Measurements from ENCODE around the gene MRPL55. TPM values are rescaled to one million over a fixed set of nuclear protein-coding genes. Genes with fewer than 3 reads are reported as not detected.

Gene MRPL55
- total and polyA plus RNA-seq, 2 experiments from 2014 or later = 92.4 to 172 TPM

DNA sequence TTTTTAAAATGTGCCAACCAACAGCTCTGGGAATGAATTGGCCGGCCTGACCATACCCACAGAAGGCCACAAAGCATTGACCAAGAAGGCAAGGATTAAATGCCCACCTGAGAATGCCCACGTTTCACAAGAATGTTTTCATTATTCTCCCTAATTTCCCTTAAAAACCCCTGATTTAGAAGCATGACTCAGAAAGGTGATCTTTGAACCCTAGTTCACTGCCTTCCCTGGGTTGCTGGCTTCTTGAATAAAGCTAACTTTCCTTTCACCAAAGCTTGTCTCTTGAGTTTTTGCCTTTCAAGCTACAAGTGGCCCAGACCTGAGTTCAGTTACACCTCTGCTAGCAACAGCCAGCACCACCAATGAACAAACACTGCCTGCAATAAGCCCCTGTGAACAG lies 14.4 kb upstream of the MRPL55 start:
- H3K36me3 ChIP-seq (ENCODE audit: insufficient read depth) = no peaks in the 10 kb centered on the region
- no peaks in the 10 kb centered on the region for H3F3A ChIP-seq (replicated peaks; ENCODE audit: low read depth)
- no peak overlapping the region for H3K4me2 ChIP-seq
- H3K9me2 ChIP-seq (ENCODE audit: insufficient read depth) = no peaks in the 10 kb centered on the region; the same call in 1 of the 2 replicates
- Mint-ChIP-seq H3K4me3 (no peak overlapping the region), H3K36me3 (ENCODE audit: low read depth) (no peaks in the 10 kb centered on the region), H3K27ac (no peak overlapping the region), H3K27me3 (ENCODE audit: insufficient read depth, low read depth, poor library complexity) (peaks cover 12% of the 10 kb centered on the region), H3K9me3 (peaks cover 23% of the 10 kb centered on the region), H3K4me1 (no peaks in the 10 kb centered on the region; the same call in 2 of the 3 replicates)
- H4K20me1 ChIP-seq (replicated peaks; ENCODE audit: insufficient read depth) = no peaks in the 10 kb centered on the region
- ATAC-seq (no peak), DNase-seq (ENCODE audit: low spot score) (no peak)
- peaks cover 39% of the 10 kb centered on the region; the same call in 1 of the 2 replicates for H3K27me3 ChIP-seq (ENCODE audit: insufficient read depth)
- no peak overlapping the region for H3K27ac ChIP-seq (ENCODE audit: low read depth)
- H2AFZ ChIP-seq = no peak overlapping the region
- TF ChIP-seq REST (IDR thresholded peaks at IDR 0.05; ENCODE audit: unreplicated experiment) (no peak), JUNB (IDR thresholded peaks at IDR 0.05; ENCODE audit: unreplicated experiment) (no peak)
- no peaks in the 10 kb centered on the region for H3K79me2 ChIP-seq (replicated peaks; ENCODE audit: insufficient read depth)
- no peaks in the 10 kb centered on the region for H3K4me1 ChIP-seq (ENCODE audit: insufficient read depth)
- no peak overlapping the region for H3K4me3 ChIP-seq

DNA sequence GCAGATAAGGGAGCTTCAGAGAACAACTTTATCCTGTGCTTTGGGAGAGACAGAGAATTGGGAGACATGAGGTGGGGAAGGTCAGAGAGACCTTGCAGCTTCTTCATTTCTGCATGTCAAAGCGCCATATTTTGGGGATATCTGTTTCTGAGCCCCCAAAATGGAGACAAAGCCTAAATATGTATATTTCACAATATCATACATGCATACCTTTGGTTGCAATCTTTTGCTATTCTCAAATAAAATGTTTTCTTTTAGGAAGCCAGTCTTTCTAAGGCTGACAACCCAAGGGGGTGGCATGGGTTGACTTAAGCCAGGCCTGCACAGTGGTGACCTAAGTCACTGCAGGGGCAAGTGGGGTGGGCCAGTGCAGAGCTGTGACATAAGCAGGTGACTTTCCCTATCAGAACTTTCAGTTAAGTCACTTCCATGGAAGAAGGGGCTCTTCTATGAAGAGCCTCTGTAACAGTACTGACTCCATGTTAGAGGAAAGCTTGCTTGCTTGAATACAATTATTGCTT lies 13.9 kb upstream of the MRPL55 start:
- Histone ChIP-seq H4K20me1 (replicated peaks; ENCODE audit: insufficient read depth) (no peaks in the 10 kb centered on the region), H3F3A (replicated peaks; ENCODE audit: low read depth) (no peaks in the 10 kb centered on the region), H3K9me2 (ENCODE audit: insufficient read depth) (no peaks in the 10 kb centered on the region; the same call in 1 of the 2 replicates), H3K4me2 (no peak overlapping the region), H3K4me1 (ENCODE audit: insufficient read depth) (no peaks in the 10 kb centered on the region), H3K79me2 (replicated peaks; ENCODE audit: insufficient read depth) (no peaks in the 10 kb centered on the region), H2AFZ (no peak overlapping the region), H3K36me3 (ENCODE audit: insufficient read depth) (no peaks in the 10 kb centered on the region), H3K27me3 (ENCODE audit: insufficient read depth) (peaks cover 39% of the 10 kb centered on the region; the same call in 1 of the 2 replicates), H3K27ac (ENCODE audit: low read depth) (no peak overlapping the region), H3K4me3 (no peak overlapping the region)
- Mint-ChIP-seq H3K27ac (no peak overlapping the region), H3K4me1 (no peaks in the 10 kb centered on the region; the same call in 2 of the 3 replicates), H3K9me3 (peaks cover 26% of the 10 kb centered on the region), H3K27me3 (ENCODE audit: insufficient read depth, low read depth, poor library complexity) (peaks cover 13% of the 10 kb centered on the region), H3K36me3 (ENCODE audit: low read depth) (peaks cover 3% of the 10 kb centered on the region; the same call in 2 of the 3 replicates), H3K4me3 (no peak overlapping the region)
- DNase-seq (ENCODE audit: low spot score) (no peak), ATAC-seq (no peak)
- TF ChIP-seq, protein P1, sequence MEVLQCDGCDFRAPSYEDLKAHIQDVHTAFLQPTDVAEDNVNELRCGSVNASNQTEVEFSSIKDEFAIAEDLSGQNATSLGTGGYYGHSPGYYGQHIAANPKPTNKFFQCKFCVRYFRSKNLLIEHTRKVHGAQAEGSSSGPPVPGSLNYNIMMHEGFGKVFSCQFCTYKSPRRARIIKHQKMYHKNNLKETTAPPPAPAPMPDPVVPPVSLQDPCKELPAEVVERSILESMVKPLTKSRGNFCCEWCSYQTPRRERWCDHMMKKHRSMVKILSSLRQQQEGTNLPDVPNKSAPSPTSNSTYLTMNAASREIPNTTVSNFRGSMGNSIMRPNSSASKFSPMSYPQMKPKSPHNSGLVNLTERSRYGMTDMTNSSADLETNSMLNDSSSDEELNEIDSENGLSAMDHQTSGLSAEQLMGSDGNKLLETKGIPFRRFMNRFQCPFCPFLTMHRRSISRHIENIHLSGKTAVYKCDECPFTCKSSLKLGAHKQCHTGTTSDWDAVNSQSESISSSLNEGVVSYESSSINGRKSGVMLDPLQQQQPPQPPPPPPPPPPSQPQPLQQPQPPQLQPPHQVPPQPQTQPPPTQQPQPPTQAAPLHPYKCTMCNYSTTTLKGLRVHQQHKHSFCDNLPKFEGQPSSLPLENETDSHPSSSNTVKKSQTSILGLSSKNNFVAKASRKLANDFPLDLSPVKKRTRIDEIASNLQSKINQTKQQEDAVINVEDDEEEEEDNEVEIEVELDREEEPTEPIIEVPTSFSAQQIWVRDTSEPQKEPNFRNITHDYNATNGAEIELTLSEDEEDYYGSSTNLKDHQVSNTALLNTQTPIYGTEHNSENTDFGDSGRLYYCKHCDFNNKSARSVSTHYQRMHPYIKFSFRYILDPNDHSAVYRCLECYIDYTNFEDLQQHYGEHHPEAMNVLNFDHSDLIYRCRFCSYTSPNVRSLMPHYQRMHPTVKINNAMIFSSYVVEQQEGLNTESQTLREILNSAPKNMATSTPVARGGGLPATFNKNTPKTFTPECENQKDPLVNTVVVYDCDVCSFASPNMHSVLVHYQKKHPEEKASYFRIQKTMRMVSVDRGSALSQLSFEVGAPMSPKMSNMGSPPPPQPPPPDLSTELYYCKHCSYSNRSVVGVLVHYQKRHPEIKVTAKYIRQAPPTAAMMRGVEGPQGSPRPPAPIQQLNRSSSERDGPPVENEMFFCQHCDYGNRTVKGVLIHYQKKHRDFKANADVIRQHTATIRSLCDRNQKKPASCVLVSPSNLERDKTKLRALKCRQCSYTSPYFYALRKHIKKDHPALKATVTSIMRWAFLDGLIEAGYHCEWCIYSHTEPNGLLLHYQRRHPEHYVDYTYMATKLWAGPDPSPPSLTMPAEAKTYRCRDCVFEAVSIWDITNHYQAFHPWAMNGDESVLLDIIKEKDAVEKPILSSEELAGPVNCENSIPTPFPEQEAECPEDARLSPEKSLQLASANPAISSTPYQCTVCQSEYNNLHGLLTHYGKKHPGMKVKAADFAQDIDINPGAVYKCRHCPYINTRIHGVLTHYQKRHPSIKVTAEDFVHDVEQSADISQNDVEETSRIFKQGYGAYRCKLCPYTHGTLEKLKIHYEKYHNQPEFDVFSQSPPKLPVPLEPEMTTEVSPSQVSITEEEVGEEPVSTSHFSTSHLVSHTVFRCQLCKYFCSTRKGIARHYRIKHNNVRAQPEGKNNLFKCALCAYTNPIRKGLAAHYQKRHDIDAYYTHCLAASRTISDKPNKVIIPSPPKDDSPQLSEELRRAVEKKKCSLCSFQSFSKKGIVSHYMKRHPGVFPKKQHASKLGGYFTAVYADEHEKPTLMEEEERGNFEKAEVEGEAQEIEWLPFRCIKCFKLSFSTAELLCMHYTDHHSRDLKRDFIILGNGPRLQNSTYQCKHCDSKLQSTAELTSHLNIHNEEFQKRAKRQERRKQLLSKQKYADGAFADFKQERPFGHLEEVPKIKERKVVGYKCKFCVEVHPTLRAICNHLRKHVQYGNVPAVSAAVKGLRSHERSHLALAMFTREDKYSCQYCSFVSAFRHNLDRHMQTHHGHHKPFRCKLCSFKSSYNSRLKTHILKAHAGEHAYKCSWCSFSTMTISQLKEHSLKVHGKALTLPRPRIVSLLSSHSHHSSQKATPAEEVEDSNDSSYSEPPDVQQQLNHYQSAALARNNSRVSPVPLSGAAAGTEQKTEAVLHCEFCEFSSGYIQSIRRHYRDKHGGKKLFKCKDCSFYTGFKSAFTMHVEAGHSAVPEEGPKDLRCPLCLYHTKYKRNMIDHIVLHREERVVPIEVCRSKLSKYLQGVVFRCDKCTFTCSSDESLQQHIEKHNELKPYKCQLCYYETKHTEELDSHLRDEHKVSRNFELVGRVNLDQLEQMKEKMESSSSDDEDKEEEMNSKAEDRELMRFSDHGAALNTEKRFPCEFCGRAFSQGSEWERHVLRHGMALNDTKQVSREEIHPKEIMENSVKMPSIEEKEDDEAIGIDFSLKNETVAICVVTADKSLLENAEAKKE (CRISPR knock-in tag; IDR thresholded peaks at IDR 0.05) = no peak
- TF ChIP-seq ETS1 (IDR thresholded peaks at IDR 0.05) (no peak), EZH2 (IDR thresholded peaks at IDR 0.05; ENCODE audit: low read depth, unreplicated experiment) (no peak), STAT1 (IDR thresholded peaks at IDR 0.05; ENCODE audit: unreplicated experiment) (no peak), ZNF114 (CRISPR knock-in tag; IDR thresholded peaks at IDR 0.05) (no peak), JUNB (IDR thresholded peaks at IDR 0.05; ENCODE audit: unreplicated experiment) (no peak)

Measured in GM23338 (cell line).